H1 (cell line): ENCODE data around the gene MIER2. TPM values are rescaled to one million over a fixed set of nuclear protein-coding genes. Genes with fewer than 3 reads are reported as not detected.

Source experiments
- CBX8 ChIP-seq: fragments of 300-800, 300-1000 bp; sonication (generic); IDR thresholded peaks from 2 replicates; pipeline ENCODE4 v1.7.1; 2016; ENCODE audit warnings: low read depth, low read length, borderline replicate concordance
- HDAC2 ChIP-seq, 2 experiments: fragments of 300-600 bp in 1 of 2; sonication (generic) in 1 of 2; IDR thresholded peaks; 2 replicates each; pipeline ENCODE4 v1.6.1; 2011 to 2012; ENCODE audit warnings: low read depth in 2 of 2, low read length in 2 of 2, mild to moderate bottlenecking in 2 of 2, moderate library complexity in 2 of 2, borderline replicate concordance in 1 of 2, inconsistent platforms in 1 of 2
- RAD21 ChIP-seq, 2 experiments: IDR thresholded peaks in 1 of 2; conservative IDR thresholded peaks in 1 of 2; 2 replicates each; pipeline ENCODE4 v1.6.1; 2011; ENCODE audit warnings: low read depth in 2 of 2, low read length in 2 of 2, improper control_type of control experiment in 1 of 2, inconsistent platforms in 1 of 2, mild to moderate bottlenecking in 1 of 2, moderate library complexity in 1 of 2
- polyA plus RNA-seq, 7 experiments: library from polyadenylated mRNA; depleted of rRNA in 3 of 7; stranded (reverse) in 5 of 7; unstranded in 2 of 7; fragments of >200 nt in 5 of 7; fragments of 200-250 nt in 2 of 7; gene quantifications; 1 replicate in 5 of 7; 2 replicates in 1 of 7; 4 replicates in 1 of 7; pipeline versions ENCODE4 v1.2.1 to v1.2.3, GENCODE V29; 2011 to 2013; ENCODE audit warnings: missing spikeins in 2 of 7, mixed read lengths in 2 of 7
- total RNA-seq: library from RNA; stranded (reverse); fragmentation: NEBNext Ultra II Directional; extraction: Animal tissue kit (Norgen Biotek cat#: 25700); gene quantifications from 2 replicates; pipeline ENCODE4 v1.2.1, GENCODE V29; 2021

MIER2 gene
- total and polyA plus RNA-seq, 2 of the 8 experiments (the other 6 are each of a cell fraction or from before 2014, with no cell fraction given) = 30.3 to 48.3 TPM

GRCh38 chr19:307793-308420 lies 36.7 kb downstream of the MIER2 start (continued):
- TF ChIP-seq RAD21 (IDR thresholded peaks at IDR 0.05 in 1 of 2, conservative IDR thresholded peaks at IDR 0.05 in 1 of 2; ENCODE audit: low read depth in 2 of 2, low read length in 2 of 2) = no peak
- no peak for TF ChIP-seq CBX8
- no peak for TF ChIP-seq HDAC2 (IDR thresholded peaks at IDR 0.05; ENCODE audit: borderline replicate concordance in 1 of 2, low read depth in 2 of 2, low read length in 2 of 2)
